Fibroblast of lung (primary cell): Measurements from ENCODE around the gene HS3ST6. TPM values are rescaled to one million over a fixed set of nuclear protein-coding genes. Genes with fewer than 3 reads are reported as not detected.

ENCODE experiments used
- DNase-seq, 2 donors: peaks; one replicate each; pipeline versions ENCODE4 v3.0.0 to v3.0.0-alpha.2; 2010; ENCODE audit warnings: low read depth in 2 of 2
- H2AFZ ChIP-seq: 2 replicates; pipeline ENCODE4 v1.5.1; 2012; ENCODE audit warnings: low read length, control low read depth, inconsistent platforms
- H3K27ac ChIP-seq: 2 replicates; pipeline ENCODE4 v1.5.1; 2011; ENCODE audit warnings: low read length, control low read depth; ENCODE audit not compliant: insufficient read depth
- H3K27me3 ChIP-seq: 2 replicates; pipeline ENCODE4 v1.5.1; 2011; ENCODE audit warnings: mild to moderate bottlenecking, low read length; ENCODE audit not compliant: control insufficient read depth, insufficient read depth
- H3K36me3 ChIP-seq: 2 replicates; pipeline ENCODE4 v1.5.1; 2011; ENCODE audit warnings: low read length; ENCODE audit not compliant: control insufficient read depth, insufficient read depth
- H3K4me1 ChIP-seq: 2 replicates; pipeline ENCODE4 v1.5.1; 2011; ENCODE audit warnings: low read length; ENCODE audit not compliant: control insufficient read depth, insufficient read depth; ENCODE audit errors: extremely low read depth
- H3K4me2 ChIP-seq: 2 replicates; pipeline ENCODE4 v1.5.1; 2011; ENCODE audit warnings: low read length, control low read depth; ENCODE audit not compliant: insufficient read depth; ENCODE audit errors: extremely low read depth
- H3K4me3 ChIP-seq, 4 experiments: fragments of 200-600 bp in 1 of 4; sonication (generic) in 1 of 4; replicated peaks in 1 of 4; 2 replicates each; pipeline ENCODE4 v1.5.1; 2011 to 2016; ENCODE audit warnings: low read length in 4 of 4, low read depth in 3 of 4, mild to moderate bottlenecking in 3 of 4, control low read depth in 2 of 4, inconsistent platforms in 1 of 4, mixed read lengths in 1 of 4; ENCODE audit not compliant: insufficient read depth in 1 of 4; ENCODE audit errors: control extremely low read depth in 1 of 4
- H3K79me2 ChIP-seq: 2 replicates; pipeline ENCODE4 v1.5.1; 2012; ENCODE audit warnings: mild to moderate bottlenecking, low read length, inconsistent platforms; ENCODE audit not compliant: control insufficient read depth, insufficient read depth
- H3K9ac ChIP-seq: 2 replicates; pipeline ENCODE4 v1.5.1; 2011; ENCODE audit warnings: mild to moderate bottlenecking, low read length, control low read depth; ENCODE audit not compliant: insufficient read depth
- H3K9me3 ChIP-seq: 2 replicates; pipeline ENCODE4 v1.5.1; 2012; ENCODE audit warnings: low read depth, low read length; ENCODE audit not compliant: control insufficient read depth, insufficient read depth
- H4K20me1 ChIP-seq: 2 replicates; pipeline ENCODE4 v1.5.1; 2011; ENCODE audit warnings: low read length; ENCODE audit not compliant: control insufficient read depth, insufficient read depth; ENCODE audit errors: extremely low read depth
- EZH2 ChIP-seq: IDR thresholded peaks from 2 replicates; pipeline ENCODE4 v1.5.1; 2012; ENCODE audit warnings: low read length, control low read depth, mild to moderate bottlenecking; ENCODE audit errors: missing control alignments
- polyA plus RNA-seq, 2 donors: library from polyadenylated mRNA; depleted of rRNA in 1 of 2; stranded (reverse) in 1 of 2; unstranded in 1 of 2; fragments of >200 nt; gene quantifications; 2 replicates each; pipeline ENCODE4 v1.2.1, GENCODE V29; 2011 to 2012; ENCODE audit warnings: missing spikeins in 1 of 2
- total RNA-seq: library from RNA; depleted of rRNA; stranded (reverse); fragments of >200 nt; gene quantifications from 2 replicates; pipeline ENCODE4 v1.2.1, GENCODE V29; 2014
- TF ChIP-seq, protein P1 (sequence below), 2 donors: IDR thresholded peaks in 1 of 2; conservative IDR thresholded peaks in 1 of 2; 1 replicate in 1 of 2; 2 replicates in 1 of 2; pipeline ENCODE4 v1.5.1; 2011 to 2012; ENCODE audit warnings: low read length in 2 of 2, control low read depth in 1 of 2, inconsistent platforms in 1 of 2, low read depth in 1 of 2, mild to moderate bottlenecking in 1 of 2

Gene HS3ST6
- total and polyA plus RNA-seq, 2 donors (not counting 1 experiment from before 2014, with no cell fraction given) = not detected

DNA sequence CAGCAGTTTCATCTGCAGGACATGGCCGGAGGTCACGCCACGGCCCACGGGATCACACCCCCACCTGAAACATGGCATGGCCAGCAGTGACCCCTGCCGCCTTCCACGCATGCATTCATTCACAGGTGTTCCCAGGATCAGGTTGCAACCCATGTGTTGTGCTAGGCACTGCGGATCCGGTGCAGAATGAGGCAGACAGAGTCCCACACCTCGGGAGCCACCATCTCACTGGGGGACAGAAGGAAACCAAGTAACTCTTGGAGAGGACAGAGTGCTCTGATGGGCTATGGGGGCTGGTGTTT is 29.1 kb upstream of the HS3ST6 start:
- no peak overlapping the region for H3K4me2 ChIP-seq
- H3K4me3 ChIP-seq = no peak overlapping the region
- H3K27ac ChIP-seq = no peak overlapping the region
- no peak overlapping the region for H3K9ac ChIP-seq
- DNase-seq = no peak
- no peaks in the 10 kb centered on the region for H3K27me3 ChIP-seq
- no peak for TF ChIP-seq EZH2
- TF ChIP-seq, protein P1, sequence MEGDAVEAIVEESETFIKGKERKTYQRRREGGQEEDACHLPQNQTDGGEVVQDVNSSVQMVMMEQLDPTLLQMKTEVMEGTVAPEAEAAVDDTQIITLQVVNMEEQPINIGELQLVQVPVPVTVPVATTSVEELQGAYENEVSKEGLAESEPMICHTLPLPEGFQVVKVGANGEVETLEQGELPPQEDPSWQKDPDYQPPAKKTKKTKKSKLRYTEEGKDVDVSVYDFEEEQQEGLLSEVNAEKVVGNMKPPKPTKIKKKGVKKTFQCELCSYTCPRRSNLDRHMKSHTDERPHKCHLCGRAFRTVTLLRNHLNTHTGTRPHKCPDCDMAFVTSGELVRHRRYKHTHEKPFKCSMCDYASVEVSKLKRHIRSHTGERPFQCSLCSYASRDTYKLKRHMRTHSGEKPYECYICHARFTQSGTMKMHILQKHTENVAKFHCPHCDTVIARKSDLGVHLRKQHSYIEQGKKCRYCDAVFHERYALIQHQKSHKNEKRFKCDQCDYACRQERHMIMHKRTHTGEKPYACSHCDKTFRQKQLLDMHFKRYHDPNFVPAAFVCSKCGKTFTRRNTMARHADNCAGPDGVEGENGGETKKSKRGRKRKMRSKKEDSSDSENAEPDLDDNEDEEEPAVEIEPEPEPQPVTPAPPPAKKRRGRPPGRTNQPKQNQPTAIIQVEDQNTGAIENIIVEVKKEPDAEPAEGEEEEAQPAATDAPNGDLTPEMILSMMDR (conservative IDR thresholded peaks at IDR 0.05 in 1 of 2, IDR thresholded peaks at IDR 0.05 in 1 of 2; ENCODE audit: low read depth in 1 of 2, low read length in 2 of 2) = no peak
- no peaks in the 10 kb centered on the region for H3K36me3 ChIP-seq
- H2AFZ ChIP-seq = no peak overlapping the region
- H3K79me2 ChIP-seq = no peaks in the 10 kb centered on the region
- no peaks in the 10 kb centered on the region for H4K20me1 ChIP-seq
- no peaks in the 10 kb centered on the region for H3K9me3 ChIP-seq
- peaks cover 2% of the 10 kb centered on the region for H3K4me1 ChIP-seq

DNA sequence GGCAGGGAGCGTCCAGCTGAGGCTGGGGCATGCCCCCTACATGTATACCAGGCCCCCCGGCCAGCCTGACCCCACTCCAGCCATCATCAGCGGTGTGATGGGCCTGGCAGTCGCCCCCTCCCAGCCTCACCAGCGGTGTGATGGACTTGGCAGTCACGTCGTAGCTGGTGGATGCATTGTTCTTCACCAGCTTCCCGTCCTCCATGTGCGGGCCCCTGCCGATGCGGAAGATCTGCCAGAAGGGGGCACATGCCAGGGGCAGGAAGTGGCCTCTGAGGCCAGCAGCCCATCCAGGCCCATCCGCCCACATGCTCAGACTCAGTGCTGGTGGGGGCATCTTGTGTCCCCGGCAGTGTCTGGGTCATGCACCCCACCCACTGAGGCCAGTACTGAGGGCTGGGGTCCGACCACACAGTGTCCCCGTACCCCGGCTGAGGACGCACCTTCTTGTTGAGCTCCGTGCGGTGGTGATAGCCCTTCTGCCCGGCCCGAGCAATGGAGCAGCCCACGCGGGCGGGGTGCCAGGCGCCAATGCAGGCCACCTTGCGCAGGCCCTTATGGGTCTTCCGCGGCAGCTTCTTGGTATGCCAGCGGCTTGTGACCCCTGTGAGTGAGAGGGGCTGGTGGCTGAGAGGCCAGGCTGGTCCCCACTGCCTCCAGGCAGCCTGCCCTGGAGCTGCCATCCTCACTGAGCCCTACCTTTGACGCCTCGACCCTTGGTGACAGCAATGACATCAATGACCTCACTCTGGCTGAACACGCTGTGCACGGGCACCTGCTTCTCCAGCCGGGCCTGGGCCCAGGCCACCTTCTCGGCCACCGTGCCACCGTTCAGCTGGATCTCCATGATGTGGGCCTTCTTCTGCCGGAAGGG is 28.5 kb upstream of the HS3ST6 start:
- H3K4me3 ChIP-seq = no peak overlapping the region
- H3K4me2 ChIP-seq = no peak overlapping the region
- H2AFZ ChIP-seq = no peak overlapping the region
- no peaks in the 10 kb centered on the region for H3K9me3 ChIP-seq
- no peaks in the 10 kb centered on the region for H3K27me3 ChIP-seq
- H3K27ac ChIP-seq = no peak overlapping the region
- peaks cover 7% of the 10 kb centered on the region for H3K4me1 ChIP-seq
- TF ChIP-seq, protein P1 (conservative IDR thresholded peaks at IDR 0.05 in 1 of 2, IDR thresholded peaks at IDR 0.05 in 1 of 2; ENCODE audit: low read depth in 1 of 2, low read length in 2 of 2) = no peak
- TF ChIP-seq EZH2 = no peak
- DNase-seq = no peak
- no peak overlapping the region for H3K9ac ChIP-seq
- H4K20me1 ChIP-seq = no peaks in the 10 kb centered on the region
- H3K79me2 ChIP-seq = no peaks in the 10 kb centered on the region
- H3K36me3 ChIP-seq = no peaks in the 10 kb centered on the region

DNA sequence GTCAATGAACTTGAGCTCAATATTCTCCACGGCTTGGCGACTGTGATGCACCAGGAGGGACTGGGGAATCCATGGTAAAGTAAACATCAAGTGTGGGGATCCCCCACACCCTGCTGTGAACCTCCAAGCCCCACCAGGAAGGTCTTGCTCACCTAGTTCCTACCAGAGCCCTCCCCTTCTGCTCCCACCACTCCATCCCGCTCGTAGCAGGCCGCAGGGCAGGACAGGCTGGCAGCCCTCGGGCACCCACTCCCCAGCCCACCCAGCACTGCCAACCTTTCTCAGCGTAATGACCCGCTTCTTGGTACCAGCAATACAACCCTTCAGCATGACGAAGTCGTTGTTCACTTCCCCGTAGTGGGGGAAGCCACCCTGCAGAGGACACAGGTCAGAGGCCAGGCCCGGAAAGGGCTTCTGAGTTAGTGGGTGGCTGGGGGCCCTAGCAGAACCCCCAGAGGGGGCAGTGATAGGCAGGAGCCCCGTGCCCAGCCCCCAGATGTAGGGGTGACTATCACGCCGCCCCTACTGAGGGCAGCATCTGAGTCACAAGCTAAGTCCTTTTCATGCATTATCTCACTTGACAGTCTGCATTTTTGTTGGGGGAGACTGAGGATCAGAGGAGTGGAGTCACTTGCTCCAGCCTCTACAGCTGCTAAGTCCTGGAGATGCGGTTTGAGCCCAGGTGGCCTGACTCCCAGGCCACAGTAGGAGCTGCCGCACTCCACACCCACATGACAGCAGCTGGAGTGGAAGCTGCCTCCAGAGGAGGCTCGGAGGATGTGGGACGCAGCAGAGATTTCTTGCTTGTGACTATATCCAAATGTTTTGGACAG is 27.6 kb upstream of the HS3ST6 start:
- H3K4me1 ChIP-seq = peaks cover 7% of the 10 kb centered on the region
- no peak overlapping the region for H3K27ac ChIP-seq
- no peak overlapping the region for H3K9ac ChIP-seq
- DNase-seq = no peak
- H2AFZ ChIP-seq = no peak overlapping the region
- no peaks in the 10 kb centered on the region for H3K36me3 ChIP-seq
- H3K27me3 ChIP-seq = no peaks in the 10 kb centered on the region
- no peak overlapping the region for H3K4me3 ChIP-seq
- no peak overlapping the region for H3K4me2 ChIP-seq
- H3K9me3 ChIP-seq = no peaks in the 10 kb centered on the region
- no peaks in the 10 kb centered on the region for H4K20me1 ChIP-seq
- TF ChIP-seq, protein P1 (conservative IDR thresholded peaks at IDR 0.05 in 1 of 2, IDR thresholded peaks at IDR 0.05 in 1 of 2; ENCODE audit: low read depth in 1 of 2, low read length in 2 of 2) = no peak
- no peak for TF ChIP-seq EZH2
- H3K79me2 ChIP-seq = no peaks in the 10 kb centered on the region
